HG03108 (cell line): Measurements from ENCODE around the gene CD3E.
"Not testable (repeated sequence)": the region's sequence is repeated elsewhere in the genome, so short reads cannot be mapped to it uniquely, and the experiment has no call there.

Experiments
- ATAC-seq: cut with Tn5 transposase; IDR thresholded peaks from one replicate; pipeline ENCODE4 v1.9.1; 2021; ENCODE audit warnings: moderate library complexity; ENCODE audit not compliant: unreplicated experiment

The CD3E gene

DNA sequence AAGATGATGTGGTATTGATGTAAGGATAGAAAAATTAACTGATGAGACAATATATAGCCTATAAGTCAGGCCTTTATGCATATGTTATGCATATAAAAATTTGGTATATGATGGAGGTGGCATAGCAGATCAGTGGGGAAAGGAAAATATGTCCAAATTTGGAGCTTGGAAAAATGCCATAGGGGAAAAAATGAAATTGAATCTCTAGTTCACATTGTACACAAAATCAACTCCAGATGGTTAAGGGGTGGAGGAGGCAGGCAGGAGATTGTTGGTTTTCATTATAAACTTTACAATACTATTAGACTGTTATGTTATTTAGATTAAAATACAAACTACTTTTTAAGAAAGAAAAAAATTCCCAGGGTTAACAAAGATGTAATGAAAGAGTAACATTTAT, 15.1 kb upstream of the CD3E start:
- ATAC-seq = no peak

DNA sequence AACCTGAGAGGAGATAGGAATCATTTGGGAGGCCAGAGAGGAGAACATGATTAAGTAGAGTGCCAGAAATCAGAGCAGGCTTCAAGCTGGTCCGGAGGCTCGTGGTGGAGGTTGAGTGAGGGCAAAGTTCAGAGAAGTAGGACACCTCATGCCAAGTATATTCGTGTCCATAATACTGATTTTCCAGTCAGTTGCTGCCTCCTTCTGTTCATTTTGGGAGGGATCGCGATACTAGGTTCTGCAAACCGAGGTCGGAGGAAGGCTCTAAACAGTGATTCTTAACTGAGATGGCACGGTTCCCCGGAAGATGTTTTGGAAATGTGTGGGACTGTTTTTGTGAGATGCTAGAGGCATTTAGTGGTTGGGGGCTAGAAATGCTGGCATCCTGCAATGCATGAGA, 13.6 kb upstream of the CD3E start:
- ATAC-seq = no peak

DNA sequence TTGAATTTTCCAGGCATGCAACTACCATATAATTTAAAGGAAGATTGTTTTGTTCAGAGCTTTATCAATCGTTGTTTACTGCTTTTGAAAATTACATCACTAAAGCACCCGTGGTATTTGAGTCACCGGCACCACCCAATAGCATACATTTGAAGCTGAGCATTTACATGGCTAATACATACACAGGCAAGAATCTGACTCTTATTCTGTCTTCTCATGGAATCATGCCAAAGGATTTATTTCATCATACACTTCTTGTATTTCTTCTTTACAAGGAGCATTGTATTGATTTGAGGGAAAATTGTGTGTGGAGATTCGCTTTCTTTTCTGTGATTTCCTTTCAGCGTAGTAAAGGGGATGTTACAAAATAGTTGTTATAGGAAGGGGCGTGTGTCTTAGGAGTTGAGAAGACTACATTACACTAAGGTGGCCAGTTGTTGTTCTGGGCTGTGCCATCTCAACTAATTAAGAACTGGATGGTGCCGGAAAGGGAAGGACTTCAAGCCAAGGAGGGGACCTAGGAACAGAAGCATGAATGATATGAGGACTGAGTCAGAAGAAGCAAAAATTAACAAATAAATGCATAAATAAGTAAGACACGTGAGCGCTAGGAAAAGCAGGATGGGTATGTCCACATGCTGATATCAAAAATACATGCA, 12.9 kb upstream of the CD3E start:
- ATAC-seq = no peak

DNA sequence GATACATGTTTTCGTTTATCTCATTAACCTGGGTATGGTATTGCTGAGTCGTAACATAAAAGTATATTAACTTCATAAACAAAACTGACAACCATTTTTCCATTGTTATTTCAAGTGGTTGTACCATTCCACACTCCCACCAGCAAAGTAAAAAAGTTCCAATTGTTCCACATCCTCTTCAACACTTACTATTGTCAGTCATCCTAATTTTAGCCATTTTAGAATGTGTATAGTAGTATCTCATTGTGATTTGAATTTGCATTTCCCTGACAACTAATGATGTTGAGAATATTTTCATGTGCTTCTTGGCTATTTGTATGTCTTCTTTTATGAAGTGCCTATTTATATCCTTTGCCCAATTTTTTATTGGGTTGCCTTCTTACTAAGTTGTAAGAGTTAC, 10.5 kb upstream of the CD3E start:
- no peak for ATAC-seq

DNA sequence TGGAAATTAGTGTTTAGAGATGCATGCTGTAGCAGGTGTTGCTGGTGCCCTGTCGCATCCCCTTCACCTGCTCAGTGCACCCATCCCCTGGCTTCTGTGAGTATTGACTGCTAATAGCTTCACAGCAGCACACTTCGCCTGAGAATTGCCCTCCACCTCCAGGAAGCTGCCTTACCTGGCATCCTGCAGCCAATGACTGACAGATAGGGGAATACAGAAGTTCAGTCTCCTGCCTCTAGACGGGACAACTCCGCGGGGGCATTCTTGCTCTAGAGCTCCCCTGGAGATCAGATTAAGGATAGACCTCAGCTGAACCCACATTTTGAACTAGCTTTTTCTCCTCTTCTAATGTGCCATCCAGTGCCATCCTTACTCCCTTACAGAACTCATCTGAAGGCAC, 9.3 kb upstream of the CD3E start:
- no peak for ATAC-seq

DNA sequence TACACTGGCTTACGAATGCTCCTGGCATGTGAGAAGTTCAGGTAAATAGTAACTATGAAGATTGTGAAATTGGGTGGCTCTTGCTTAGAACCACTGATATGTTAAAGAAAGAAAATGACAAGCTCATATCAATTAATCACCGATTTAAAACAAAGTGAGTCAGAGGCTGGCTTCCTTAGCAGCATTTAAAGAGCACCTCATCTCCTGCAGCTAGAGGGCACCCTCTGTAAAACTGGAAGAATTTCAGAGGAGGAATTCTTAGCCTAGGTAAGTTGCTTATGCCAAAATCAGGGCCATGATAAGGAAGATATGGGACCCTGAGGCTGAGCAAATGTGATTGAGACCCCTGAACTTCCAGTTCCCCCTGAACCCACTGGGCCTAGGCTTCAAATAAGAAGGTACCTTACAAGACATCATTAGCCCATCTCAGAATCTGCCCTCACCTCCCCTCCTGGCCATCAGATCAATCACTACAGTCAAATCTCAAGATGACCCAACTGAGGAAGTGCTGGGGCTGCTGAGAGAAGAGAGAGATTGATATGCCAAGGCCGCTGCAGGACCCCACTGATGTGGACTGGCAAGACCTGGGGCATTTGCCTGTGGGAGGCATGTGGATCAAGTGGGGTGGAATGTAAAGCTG, 8.6 kb upstream of the CD3E start:
- ATAC-seq = no peak

DNA sequence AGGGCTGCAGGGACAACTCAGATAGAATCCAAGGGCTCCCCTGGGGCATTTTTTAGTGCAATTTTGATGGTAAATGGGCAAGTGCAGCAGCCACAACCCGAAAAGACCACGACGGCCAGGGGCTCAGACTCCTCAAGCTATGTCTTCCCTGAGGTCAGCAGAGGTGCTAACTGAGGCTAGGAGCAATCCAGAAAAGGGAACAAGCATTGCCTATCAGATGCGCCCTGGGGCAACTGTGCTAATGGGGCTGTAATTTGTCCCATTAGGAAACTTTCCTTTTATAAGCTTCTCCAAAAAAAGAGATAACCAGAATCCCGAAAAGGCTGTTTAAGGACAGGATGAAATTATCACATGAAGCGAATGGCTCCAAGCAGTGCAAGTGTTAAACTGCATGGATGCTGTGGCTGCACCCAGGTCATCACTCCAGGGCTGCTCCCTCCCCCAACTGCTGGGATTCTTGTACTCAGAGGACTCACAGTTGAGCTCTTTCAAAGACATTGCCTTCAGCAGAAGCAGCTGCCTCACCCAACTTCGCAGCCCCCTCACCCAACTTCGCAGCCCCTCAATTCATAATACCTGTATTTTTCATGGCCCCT, 2.8 kb upstream of the CD3E start:
- no peak for ATAC-seq

DNA sequence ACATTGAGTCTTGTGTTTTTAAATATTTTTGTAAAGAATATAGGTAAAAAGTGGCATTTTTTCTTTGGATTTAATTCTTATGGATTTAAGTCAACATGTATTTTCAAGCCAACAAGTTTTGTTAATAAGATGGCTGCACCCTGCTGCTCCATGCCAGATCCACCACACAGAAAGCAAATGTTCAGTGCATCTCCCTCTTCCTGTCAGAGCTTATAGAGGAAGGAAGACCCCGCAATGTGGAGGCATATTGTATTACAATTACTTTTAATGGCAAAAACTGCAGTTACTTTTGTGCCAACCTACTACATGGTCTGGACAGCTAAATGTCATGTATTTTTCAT, 333 bp upstream of the CD3E start:
- ATAC-seq = no peak

DNA sequence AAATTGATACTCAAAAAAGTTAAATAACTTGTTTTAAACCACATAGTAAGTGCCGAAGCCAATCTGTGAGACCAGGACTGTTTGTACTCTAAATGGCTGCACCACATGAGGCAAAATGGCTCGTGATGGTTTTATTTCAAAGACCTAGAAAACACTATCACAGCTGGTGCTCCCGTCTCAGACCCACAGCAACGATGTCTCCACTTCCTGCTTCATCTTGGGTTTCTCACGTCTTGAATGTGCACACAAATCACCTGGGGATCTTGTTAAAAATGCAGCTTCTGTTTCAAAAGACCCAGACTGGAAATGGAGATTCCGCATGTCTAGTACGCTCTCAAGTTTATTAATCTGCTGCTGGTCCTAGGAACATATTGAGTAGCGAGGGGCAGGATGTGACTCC, 1.2 kb downstream of the CD3E start:
- no peak for ATAC-seq

DNA sequence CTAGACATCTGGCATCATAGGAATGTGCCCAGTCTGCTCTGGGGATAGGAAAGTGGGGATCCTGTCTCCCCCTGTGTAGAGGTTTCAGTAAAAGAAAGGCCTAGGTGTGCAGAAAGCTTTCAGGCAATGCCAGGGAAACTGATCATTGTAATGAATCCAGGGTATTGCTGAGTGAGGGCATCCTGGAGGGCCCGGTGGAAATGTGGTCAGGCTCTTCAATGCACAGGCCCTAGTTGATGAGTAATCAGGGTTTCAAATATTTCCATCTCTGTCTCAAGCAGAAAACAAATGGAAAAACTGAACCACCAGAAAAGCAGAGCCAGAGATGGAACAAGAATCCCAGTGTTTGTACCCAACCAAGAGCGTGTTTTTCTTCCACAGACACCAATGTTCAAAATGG, 2.0 kb downstream of the CD3E start:
- ATAC-seq = no peak

DNA sequence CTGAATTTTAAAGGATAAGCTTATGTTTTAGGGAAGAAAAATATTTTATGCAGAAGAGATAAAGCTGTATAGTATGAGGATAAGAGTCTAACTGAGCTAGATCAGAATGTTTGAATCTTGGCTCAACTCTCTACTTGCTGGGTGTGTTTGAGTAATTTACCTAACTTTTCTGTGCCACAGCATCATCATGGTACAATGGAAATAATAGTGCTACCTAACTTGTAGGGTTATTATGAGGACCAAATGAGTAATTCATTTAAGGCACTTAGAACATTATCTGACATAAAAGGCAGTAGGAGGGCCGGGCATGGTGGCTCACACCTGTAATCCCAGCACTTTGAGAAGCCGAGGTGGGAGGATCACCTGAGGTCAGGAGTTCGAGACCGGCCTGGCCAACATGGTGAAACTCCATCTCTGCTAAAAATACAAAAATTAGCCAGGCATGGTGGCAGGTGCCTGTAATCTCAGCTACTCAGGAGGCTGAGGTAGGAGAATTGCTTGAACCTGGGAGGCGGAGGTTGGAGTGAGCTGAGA, 4.5 kb downstream of the CD3E start:
- ATAC-seq = not testable (repeated sequence)

DNA sequence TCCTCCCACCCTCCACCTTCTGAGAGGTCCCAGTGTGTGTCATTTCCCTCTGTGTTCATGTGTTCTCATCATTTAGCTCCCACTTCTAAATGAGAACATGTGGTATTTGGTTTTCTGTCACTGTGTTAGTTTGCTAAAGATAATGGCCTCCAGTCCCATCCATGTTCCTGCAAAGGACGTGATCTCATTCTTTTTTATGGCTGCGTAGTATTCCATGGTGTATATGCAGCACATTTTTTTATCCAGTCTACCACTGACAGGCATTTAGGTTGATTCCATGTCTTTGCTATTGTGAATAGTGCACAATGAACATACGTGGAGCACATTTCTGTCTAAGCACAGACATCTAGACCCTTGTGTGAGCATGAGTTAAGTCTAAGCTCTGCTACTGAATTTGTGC, 5.7 kb downstream of the CD3E start:
- no peak for ATAC-seq

DNA sequence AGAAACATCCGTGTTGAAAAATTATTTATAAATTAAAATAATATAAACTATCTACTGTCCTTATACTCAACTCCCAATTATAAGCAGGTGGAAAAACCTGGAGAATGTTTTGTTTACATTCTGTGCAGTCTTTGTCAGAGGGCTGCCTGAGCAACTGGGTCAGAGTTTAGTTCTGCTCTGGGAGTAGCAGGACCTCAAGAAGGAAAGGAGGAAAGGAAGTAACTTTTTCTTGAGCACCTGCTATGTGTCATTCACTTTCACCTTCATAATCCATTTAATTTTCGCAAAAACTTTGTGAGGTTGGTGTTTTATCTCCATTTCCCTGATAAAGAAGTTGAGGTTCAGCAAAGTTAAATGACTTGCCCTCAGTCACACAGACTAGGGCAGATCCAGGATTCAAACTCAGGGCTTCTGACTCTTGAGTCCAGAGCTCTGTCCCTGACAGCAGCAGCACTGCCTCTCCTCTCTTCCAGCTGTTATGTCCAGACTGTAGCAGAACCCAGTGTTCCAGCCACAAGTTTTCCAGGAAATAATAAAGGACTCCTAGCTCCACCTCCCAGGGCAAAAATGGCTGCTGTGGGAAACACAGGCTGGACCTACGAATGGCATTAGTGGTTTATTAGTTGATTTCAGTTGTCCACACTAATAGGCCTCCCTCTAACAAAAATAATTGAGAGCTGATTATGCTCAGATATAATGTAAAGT, 6.4 kb downstream of the CD3E start:
- no peak for ATAC-seq

DNA sequence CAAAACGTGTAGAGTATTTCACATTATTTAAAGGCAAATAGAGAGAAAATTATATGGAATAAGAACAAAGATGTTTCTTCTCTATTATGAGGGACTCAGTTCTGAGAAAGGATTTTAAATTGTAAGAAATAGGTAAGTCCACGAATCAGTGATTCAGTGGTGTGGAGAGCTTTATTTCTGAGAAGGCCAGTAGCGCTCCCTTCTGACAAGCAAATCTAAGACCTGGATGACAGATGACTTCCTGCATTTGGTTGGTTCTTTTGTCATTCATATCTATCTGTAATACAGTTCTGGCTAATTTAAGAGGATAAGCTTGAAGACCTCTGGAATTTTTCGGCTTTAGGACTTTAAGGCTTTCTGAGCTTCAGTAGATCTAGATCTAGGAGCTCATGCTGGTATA, 7.0 kb downstream of the CD3E start:
- ATAC-seq = no peak

DNA sequence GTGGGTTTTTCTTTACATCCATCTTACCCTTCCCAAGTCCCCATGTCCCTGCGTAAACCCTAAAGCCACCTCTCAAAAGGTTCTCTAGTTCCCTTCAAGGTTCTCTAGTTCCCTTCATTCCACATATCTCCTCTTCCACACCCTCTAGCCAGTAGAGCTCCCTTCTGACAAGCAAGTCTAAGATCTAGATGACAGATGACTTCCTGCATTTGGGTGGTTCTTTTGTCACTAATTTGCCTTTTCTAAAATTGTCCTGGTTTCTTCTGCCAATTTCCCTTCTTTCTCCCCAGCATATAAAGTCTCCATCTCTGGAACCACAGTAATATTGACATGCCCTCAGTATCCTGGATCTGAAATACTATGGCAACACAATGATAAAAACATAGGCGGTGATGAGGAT, 7.8 kb downstream of the CD3E start:
- ATAC-seq = no peak

DNA sequence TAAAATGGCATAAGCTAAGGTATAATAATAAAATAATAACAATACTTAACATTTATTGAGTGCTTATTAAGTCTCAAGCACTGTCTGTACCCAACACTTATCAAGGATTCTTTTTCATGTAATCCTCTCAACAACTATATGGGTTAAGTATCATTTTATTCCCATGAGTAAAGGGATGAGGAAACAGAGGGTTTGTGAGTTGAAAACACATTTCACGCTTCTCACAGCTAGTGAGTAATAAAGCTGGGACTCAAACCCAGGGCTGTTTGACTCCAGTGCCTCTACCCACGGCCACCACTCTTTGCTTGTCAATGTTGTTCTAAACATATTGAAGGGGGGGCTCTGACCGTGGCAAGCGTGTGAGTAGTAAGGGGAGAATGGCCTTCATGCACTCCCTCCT, 8.7 kb downstream of the CD3E start:
- no peak for ATAC-seq

DNA sequence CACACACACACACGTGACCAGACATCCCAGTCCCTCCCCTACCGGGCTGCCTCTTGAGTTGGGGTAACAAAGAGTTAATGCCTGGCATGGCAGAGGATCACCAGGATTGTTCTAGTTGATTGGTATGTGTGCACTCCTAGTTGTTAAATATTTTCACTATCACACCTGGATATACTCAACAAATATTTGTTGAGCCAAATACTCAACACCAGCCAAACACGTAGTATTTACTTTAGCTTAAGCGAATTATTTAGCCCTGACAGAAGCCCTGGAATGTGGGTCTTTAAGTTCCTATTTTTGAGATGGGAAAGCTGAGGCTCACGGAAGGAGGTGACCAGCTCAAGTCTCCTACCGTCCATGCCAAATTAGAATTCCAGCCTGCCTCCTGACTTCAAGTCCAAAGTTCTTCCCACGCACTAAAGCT, 10.5 kb downstream of the CD3E start:
- ATAC-seq = no peak

DNA sequence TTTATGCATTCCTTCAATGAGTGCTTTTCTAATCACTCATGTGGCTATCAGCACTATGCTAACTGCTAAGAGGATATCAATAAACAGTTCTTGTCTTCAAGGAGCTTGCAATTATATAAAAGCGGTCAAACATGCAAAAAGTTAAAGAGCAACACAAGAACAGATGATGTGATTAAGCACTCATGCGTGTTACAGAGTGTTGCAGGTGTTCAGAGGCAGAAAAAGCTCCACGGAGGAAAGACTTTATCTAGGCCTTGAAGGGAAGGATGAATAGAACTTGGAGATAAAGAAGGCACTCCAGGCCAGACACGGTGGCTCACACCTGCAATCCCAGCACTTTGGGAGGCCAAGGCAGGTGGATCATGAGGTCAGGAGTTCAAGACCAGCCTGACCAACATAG, 13.6 kb downstream of the CD3E start:
- ATAC-seq = no peak

DNA sequence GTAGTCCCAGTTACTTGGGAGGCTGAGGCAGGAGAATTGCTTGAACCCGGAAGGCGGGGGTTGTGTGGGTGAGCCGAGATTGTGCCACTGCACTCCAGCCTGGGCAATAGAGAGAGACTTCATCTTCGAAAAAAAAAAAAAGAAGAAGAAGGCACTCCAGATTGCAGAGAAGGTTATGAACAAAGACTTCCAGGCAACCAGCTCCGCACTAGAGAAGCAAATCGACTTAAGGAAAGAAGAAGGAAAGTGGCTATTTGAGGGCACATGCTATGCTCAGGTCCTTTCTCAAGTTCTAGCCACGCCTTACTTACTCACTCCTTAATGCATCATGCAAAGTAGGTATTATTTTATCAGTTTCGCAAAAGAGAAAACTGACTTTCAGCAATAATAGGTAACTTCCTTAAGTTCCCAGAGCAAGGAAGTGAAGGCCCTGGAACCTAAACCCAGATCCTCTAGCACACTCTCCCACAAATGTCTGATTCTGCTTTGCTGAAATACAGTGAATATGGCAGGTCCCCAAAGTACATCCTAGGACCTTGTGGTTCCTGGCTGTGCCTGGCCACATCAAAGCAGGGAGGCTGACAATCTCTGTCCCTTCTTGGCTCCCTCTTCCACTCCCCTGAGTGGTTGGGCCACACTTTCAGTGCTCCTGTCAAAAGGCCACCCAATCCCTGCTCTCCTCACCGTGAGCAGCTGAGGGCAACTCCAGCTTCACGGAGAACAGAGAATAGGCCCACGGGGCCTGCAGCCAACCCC, 14.2 kb downstream of the CD3E start:
- ATAC-seq = no peak

DNA sequence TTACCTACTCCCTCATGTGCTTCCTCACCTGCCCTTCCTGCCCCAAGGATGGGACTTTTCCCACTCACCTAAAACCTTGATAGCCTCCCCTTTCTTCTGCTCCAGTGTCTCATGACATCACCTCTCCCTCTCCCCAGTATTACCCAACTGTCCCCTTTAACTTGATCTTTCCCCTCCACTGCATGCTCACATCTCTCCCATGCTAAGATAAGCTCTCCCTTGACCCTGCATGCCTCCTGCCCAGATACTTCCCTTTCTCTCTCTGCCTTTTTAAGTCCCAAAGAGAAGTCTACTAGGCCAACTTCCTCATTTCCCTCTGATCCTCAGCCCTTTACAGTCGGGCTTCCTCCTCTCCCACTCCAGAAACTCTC, 14.8 kb downstream of the CD3E start:
- ATAC-seq = no peak

DNA sequence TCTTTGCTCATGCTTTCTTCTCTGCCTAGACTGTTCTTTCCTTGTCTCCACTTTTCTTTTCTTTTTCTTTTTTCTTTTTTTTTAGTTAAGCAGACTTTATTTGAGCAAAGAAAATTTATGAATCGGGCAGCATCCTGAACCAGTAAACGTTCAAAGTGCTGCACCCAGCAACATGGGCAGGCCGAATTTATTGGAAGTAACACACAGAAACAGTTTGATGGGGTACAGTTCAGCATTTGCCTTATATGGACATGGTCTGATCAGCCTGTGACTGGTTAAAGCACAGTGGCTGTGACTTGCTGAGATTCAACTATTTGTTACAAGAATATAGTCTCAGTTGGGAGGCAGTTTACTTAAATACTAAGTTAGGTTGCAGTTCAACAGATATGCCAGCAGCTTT, 16.0 kb downstream of the CD3E start:
- ATAC-seq = no peak
